CD4-positive, alpha-beta T cell (primary cell): ENCODE results near the gene TGM5. TPM values are rescaled to one million over a fixed set of nuclear protein-coding genes. Genes with fewer than 3 reads are reported as not detected.

Experiments used
- ATAC-seq: fragments of 200-7000 bp; cut with Tn5 transposase; one replicate; pipeline ENCODE4 v1.10.0; 2022; ENCODE audit warnings: mild to moderate bottlenecking; ENCODE audit not compliant: poor library complexity
- CTCF ChIA-PET: fragments of 350-600 bp; sonication (Branson Sonifier 250); formaldehyde crosslinking; loops from one replicate; lab custom pipeline; 2021; ENCODE audit warnings: antibody characterized with exemption, inconsistent platforms; lab: Charles Lee
- POLR2A ChIA-PET: fragments of 350-600 bp; sonication (Branson Sonifier 250); formaldehyde crosslinking; loops from one replicate; lab custom pipeline; 2021; ENCODE audit warnings: antibody characterized with exemption, inconsistent platforms; lab: Charles Lee
- DNase-seq, 14 experiments: peaks; one replicate each; pipeline ENCODE4 v3.0.0-alpha.2; 2013 to 2020; ENCODE audit warnings: mixed read lengths in 2 of 14
- H3K27ac ChIP-seq, 2 donors: one replicate each; pipeline versions ENCODE4 v1.5.1 to v1.7.0; 2013; ENCODE audit warnings: low read length in 2 of 2, low read depth in 1 of 2, mild to moderate bottlenecking in 1 of 2
- H3K27me3 ChIP-seq, 2 experiments: 1 replicate in 1 of 2; 2 replicates in 1 of 2; pipeline versions ENCODE4 v1.6.1 to v1.7.0; 2013; ENCODE audit warnings: low read length in 2 of 2, control low read depth in 1 of 2, mild to moderate bottlenecking in 1 of 2, moderate library complexity in 1 of 2; ENCODE audit not compliant: insufficient read depth in 2 of 2, control insufficient read depth in 1 of 2
- H3K36me3 ChIP-seq: one replicate; pipeline ENCODE4 v1.6.1; 2013; ENCODE audit warnings: low read length, control low read depth; ENCODE audit not compliant: insufficient read depth
- H3K4me1 ChIP-seq: one replicate; pipeline ENCODE4 v1.6.1; 2013; ENCODE audit warnings: low read length, control low read depth; ENCODE audit not compliant: insufficient read depth
- H3K4me3 ChIP-seq: one replicate; pipeline ENCODE4 v1.5.1; 2013; ENCODE audit warnings: mild to moderate bottlenecking, low read length, moderate library complexity
- H3K9me3 ChIP-seq, 2 experiments: 1 replicate in 1 of 2; 2 replicates in 1 of 2; pipeline versions ENCODE4 v1.6.1 to v1.7.0; 2013; ENCODE audit warnings: low read length in 2 of 2, mild to moderate bottlenecking in 2 of 2, control low read depth in 1 of 2, moderate library complexity in 1 of 2; ENCODE audit not compliant: control insufficient read depth in 1 of 2, insufficient read depth in 1 of 2
- H3K27ac Mint-ChIP-seq: one replicate; pipeline ENCODE4 v1.8.0; 2020; ENCODE audit warnings: mixed read lengths
- H3K27me3 Mint-ChIP-seq: one replicate; pipeline ENCODE4 v1.8.0; 2021; ENCODE audit warnings: mixed read lengths
- H3K36me3 Mint-ChIP-seq: one replicate; pipeline ENCODE4 v1.8.0; 2021; ENCODE audit warnings: low read depth, mixed read lengths
- H3K4me1 Mint-ChIP-seq: one replicate; pipeline ENCODE4 v1.8.0; 2021; ENCODE audit warnings: low read depth, mixed read lengths
- H3K4me3 Mint-ChIP-seq: one replicate; pipeline ENCODE4 v1.8.0; 2020; ENCODE audit warnings: mild to moderate bottlenecking, mixed read lengths
- H3K9me3 Mint-ChIP-seq: one replicate; pipeline ENCODE4 v1.8.0; 2020; ENCODE audit warnings: mixed read lengths
- intact Hi-C, 2 experiments: fragments of 100-400 bp; cut with DNase I in 1 of 2; cut with micrococcal nuclease in 1 of 2; formaldehyde crosslinking; loops; one replicate each; pipeline versions ENCODE4 v1.15.1 to v1.9.0; 2023 to 2025; cut with DNase I, micrococcal nuclease
- total RNA-seq, 174 experiments: library from RNA in 2 of 174; stranded (reverse) in 2 of 174; gene quantifications; one replicate each; pipeline ENCODE4 v1.2.3 and lab custom pipeline; 2021 to 2026
- TF ChIP-seq, protein P1 (sequence below): fragments of 200-600 bp; IDR thresholded peaks from one replicate; pipeline ENCODE4 v1.8.0; 2022; ENCODE audit warnings: antibody characterized with exemption, mild to moderate bottlenecking

The TGM5 gene
- total RNA-seq, 2 experiments from 2014 or later, result not detected

DNA sequence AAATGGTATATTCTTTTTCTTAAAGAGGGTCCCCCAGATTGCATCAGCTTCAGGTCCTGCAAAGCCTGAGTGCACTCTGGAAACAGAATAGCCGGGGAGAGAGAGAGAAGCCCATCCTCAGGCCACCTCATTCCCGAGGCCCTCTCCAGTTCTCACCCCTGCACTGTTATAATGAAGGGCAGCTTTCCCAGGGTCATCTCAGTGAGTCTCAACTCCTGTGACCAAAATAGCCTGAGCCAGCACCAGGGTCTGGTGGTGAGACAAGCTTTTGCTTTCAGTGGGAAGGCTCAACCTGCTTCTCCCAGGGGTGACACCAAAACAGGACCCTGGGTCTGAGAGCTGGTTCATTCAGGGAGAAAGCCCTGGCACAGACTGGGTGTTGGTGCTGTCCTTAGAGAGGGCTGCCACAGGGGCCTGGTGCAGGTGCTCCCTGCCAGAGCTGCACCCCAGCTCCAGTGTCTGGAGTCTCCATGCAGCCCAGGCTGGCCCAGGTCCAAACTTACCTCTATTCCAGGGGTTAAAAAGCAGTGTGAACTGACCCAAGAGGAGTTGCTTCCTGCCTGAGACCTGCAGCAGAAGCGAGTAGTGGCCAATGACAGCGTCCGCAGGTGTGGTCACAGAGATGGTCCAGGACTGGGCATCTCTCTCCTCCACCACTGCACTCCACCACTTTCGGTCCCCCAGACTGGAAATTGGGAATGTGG lies 52.0 kb downstream of the TGM5 start:
- TF ChIP-seq, protein P1, sequence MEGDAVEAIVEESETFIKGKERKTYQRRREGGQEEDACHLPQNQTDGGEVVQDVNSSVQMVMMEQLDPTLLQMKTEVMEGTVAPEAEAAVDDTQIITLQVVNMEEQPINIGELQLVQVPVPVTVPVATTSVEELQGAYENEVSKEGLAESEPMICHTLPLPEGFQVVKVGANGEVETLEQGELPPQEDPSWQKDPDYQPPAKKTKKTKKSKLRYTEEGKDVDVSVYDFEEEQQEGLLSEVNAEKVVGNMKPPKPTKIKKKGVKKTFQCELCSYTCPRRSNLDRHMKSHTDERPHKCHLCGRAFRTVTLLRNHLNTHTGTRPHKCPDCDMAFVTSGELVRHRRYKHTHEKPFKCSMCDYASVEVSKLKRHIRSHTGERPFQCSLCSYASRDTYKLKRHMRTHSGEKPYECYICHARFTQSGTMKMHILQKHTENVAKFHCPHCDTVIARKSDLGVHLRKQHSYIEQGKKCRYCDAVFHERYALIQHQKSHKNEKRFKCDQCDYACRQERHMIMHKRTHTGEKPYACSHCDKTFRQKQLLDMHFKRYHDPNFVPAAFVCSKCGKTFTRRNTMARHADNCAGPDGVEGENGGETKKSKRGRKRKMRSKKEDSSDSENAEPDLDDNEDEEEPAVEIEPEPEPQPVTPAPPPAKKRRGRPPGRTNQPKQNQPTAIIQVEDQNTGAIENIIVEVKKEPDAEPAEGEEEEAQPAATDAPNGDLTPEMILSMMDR, result no peak
- H3K4me1 Mint-ChIP-seq, result no peaks in the 10 kb centered on the region
- Histone ChIP-seq H3K27me3 (peaks cover 0 to 2% of the 10 kb centered on the region in 2 experiments), H3K4me1 (no peaks in the 10 kb centered on the region), H3K27ac (no peak overlapping the region), H3K36me3 (no peaks in the 10 kb centered on the region), H3K9me3 (no peaks in the 10 kb centered on the region), H3K4me3 (no peak overlapping the region)
- ChIA-PET CTCF (no interaction called here), POLR2A (no interaction called here)
- H3K36me3 Mint-ChIP-seq, result no peaks in the 10 kb centered on the region
- DNase-seq (no peak), ATAC-seq (no peak)
- H3K9me3 Mint-ChIP-seq, result no peaks in the 10 kb centered on the region
- no peak overlapping the region for H3K4me3 Mint-ChIP-seq
- H3K27me3 Mint-ChIP-seq, result no peaks in the 10 kb centered on the region
- intact Hi-C loops, result no loop called here
- H3K27ac Mint-ChIP-seq, result no peak overlapping the region

DNA sequence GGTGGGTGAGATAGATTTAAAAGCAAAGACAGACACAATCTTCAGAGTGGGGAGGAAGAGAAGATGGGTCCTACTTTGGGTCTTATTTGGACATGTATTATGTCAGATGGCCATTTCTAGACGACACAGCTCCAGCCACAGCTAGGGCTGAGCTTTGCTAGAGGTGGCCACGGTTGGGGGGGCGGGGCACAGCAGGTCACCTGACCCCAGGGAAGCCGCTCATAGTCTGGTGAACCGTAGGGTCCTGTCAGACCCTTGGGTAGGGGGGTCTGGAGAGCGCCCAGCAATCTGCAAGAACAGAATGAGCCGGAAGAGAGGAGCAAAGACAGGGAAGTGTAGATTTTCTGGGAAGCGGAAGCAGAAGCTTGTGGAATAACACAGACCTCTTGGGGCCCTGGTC lies 52.6 kb downstream of the TGM5 start:
- no peak overlapping the region for H3K4me3 Mint-ChIP-seq
- Histone ChIP-seq H3K4me1 (no peaks in the 10 kb centered on the region), H3K9me3 (no peaks in the 10 kb centered on the region), H3K27ac (no peak overlapping the region), H3K27me3 (peaks cover 2 to 6% of the 10 kb centered on the region in 2 experiments), H3K4me3 (no peak overlapping the region), H3K36me3 (no peaks in the 10 kb centered on the region)
- POLR2A ChIA-PET, result no interaction called here
- DNase-seq, result no peak
- TF ChIP-seq, protein P1, result no peak
- no peak overlapping the region for H3K27ac Mint-ChIP-seq
- CTCF ChIA-PET, result no interaction called here
- intact Hi-C loops, result no loop called here
- H3K36me3 Mint-ChIP-seq, result no peaks in the 10 kb centered on the region
- no peaks in the 10 kb centered on the region for H3K4me1 Mint-ChIP-seq
- no peaks in the 10 kb centered on the region for H3K9me3 Mint-ChIP-seq
- peaks cover 4% of the 10 kb centered on the region for H3K27me3 Mint-ChIP-seq
- no peak for ATAC-seq

DNA sequence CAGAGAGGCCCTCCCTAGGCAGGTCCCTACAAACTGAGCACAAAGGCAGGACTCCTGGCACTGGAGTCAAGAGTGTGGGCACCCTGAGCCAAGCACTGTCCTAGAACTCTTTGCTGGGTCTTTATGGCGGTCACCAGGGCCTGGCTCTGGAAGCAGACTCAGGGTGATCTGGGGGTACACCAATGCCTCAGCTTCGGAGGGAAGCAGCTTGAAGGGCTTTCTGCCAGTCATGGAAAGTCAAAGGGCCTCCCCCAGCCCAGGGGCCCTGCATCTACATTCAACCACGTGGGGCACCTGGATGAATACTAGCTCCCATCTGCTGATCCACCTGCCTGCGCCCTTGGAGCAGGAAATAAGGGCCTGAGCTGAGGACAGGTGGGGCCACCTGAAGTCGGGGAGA lies 53.3 kb downstream of the TGM5 start:
- Histone ChIP-seq H3K27ac (no peak overlapping the region), H3K4me1 (no peaks in the 10 kb centered on the region), H3K36me3 (no peaks in the 10 kb centered on the region), H3K9me3 (no peaks in the 10 kb centered on the region), H3K27me3 (peaks cover 0 to 13% of the 10 kb centered on the region in 2 experiments), H3K4me3 (no peak overlapping the region)
- H3K36me3 Mint-ChIP-seq, result no peaks in the 10 kb centered on the region
- TF ChIP-seq, protein P1, result no peak
- POLR2A ChIA-PET, result no interaction called here
- H3K4me1 Mint-ChIP-seq, result no peaks in the 10 kb centered on the region
- ATAC-seq (no peak), DNase-seq (no peak)
- H3K4me3 Mint-ChIP-seq, result no peak overlapping the region
- H3K27ac Mint-ChIP-seq, result no peak overlapping the region
- intact Hi-C loops, result no loop called here
- H3K9me3 Mint-ChIP-seq, result no peaks in the 10 kb centered on the region
- peaks cover 9% of the 10 kb centered on the region for H3K27me3 Mint-ChIP-seq
- CTCF ChIA-PET, result no interaction called here
